ENCODE measurements around the gene SOCS2. TPM values are rescaled to one million over a fixed set of nuclear protein-coding genes. Genes with fewer than 3 reads are reported as not detected.

The SOCS2 gene
- total and polyA plus RNA-seq, 2 of the 13 experiments (the other 11 are each of a cell fraction or from before 2014, with no cell fraction given) = 0.62 to 1.5 TPM

- TF ChIP-seq MLX (CRISPR knock-in tag; IDR thresholded peaks at IDR 0.05) (0 out of 2 replicates have a peak, but pooled peaks have one; percentile 24), ZBTB43 (CRISPR knock-in tag; conservative IDR thresholded peaks at IDR 0.05) (no peak), PLSCR1 (CRISPR knock-in tag; IDR thresholded peaks at IDR 0.05; ENCODE audit: borderline replicate concordance) (no peak), TFDP1 (CRISPR knock-in tag; IDR thresholded peaks at IDR 0.05; ENCODE audit: borderline replicate concordance) (peak; percentile 38; the same call in 1 of the 2 replicates), ZSCAN12 (CRISPR knock-in tag; IDR thresholded peaks at IDR 0.05) (no peak), PCBP1 (IDR thresholded peaks at IDR 0.05; ENCODE audit: borderline replicate concordance, low read depth, low read length) (0 out of 2 replicates have a peak, but pooled peaks have one; percentile 16), HIVEP1 (CRISPR knock-in tag; IDR thresholded peaks at IDR 0.05) (no peak), ZFY (CRISPR knock-in tag; IDR thresholded peaks at IDR 0.05) (peak; percentile 54), ZNF83 (CRISPR knock-in tag; IDR thresholded peaks at IDR 0.05; ENCODE audit: borderline replicate concordance) (no peak), SP1 (IDR thresholded peaks at IDR 0.05) (no peak), SP1 (CRISPR knock-in tag; IDR thresholded peaks at IDR 0.05) (peak; percentile 19; the same call in 1 of the 2 replicates), SYNCRIP (IDR thresholded peaks at IDR 0.05; ENCODE audit: insufficient read depth, low read depth, low read length) (no peak), ELF4 (CRISPR knock-in tag; IDR thresholded peaks at IDR 0.05; ENCODE audit: borderline replicate concordance) (no peak), ZNF790 (CRISPR knock-in tag; IDR thresholded peaks at IDR 0.05; ENCODE audit: borderline replicate concordance) (no peak), KDM3A (CRISPR knock-in tag; IDR thresholded peaks at IDR 0.05; ENCODE audit: low read depth) (no peak), ZNF468 (CRISPR knock-in tag; IDR thresholded peaks at IDR 0.05) (no peak), ATF7-NPFF (CRISPR knock-in tag; IDR thresholded peaks at IDR 0.05; ENCODE audit: low read depth) (no peak), TP53 (CRISPR knock-in tag; conservative IDR thresholded peaks at IDR 0.05) (no peak), ZNF770 (CRISPR knock-in tag; IDR thresholded peaks at IDR 0.05) (peak; percentile 10; the same call in 1 of the 2 replicates), KDM1A (CRISPR knock-in tag; IDR thresholded peaks at IDR 0.05) (0 out of 2 replicates have a peak, but pooled peaks have one; percentile 30), ZNF343 (CRISPR knock-in tag; IDR thresholded peaks at IDR 0.05) (no peak), PATZ1 (CRISPR knock-in tag; IDR thresholded peaks at IDR 0.05) (peak; percentile 84)
Observed at GRCh38 chr12:93570552-93571364, 1.7 kb upstream of the SOCS2 start (continued).
